Measurements from ENCODE around the gene RABGGTB. TPM values are rescaled to one million over a fixed set of nuclear protein-coding genes. Genes with fewer than 3 reads are reported as not detected.
"Not testable (repeated sequence)": the region's sequence is repeated elsewhere in the genome, so short reads cannot be mapped to it uniquely, and the experiment has no call there.

The RABGGTB gene
- total RNA-seq, 1 experiment from 2014 or later, result 162 TPM

GRCh38 chr1:75778694-75779093 lies 7.4 kb upstream of the RABGGTB start:
- not testable (repeated sequence) for H3K4ac ChIP-seq (ENCODE audit: low read depth, low read length); H3K27ac ChIP-seq (ENCODE audit: insufficient read length, low read depth, low read length); H2BK15ac ChIP-seq (ENCODE audit: low read depth, low read length); H3K4me1 Mint-ChIP-seq; H2BK20ac ChIP-seq (ENCODE audit: low read depth, low read length, poor library complexity, severe bottlenecking); H4K8ac ChIP-seq (replicated peaks; ENCODE audit: insufficient read length, low read depth, low read length); H3K79me2 ChIP-seq (ENCODE audit: insufficient read depth, low read length); H3K27ac Mint-ChIP-seq; H2BK12ac ChIP-seq (ENCODE audit: insufficient read length, low read depth, low read length); H3K56ac ChIP-seq (ENCODE audit: insufficient read length, low read depth, low read length); H3K27me3 ChIP-seq (ENCODE audit: insufficient read depth, low read length); H3K4me1 ChIP-seq (ENCODE audit: insufficient read depth, low read length); H3K23ac ChIP-seq (ENCODE audit: insufficient read length, low read depth, low read length); H3K14ac ChIP-seq (ENCODE audit: insufficient read depth, low read length); H4K91ac ChIP-seq (ENCODE audit: insufficient read length, low read depth, low read length); H2AFZ ChIP-seq (ENCODE audit: low read length); H3K18ac ChIP-seq (ENCODE audit: insufficient read length, low read depth, low read length); H3T11ph ChIP-seq (ENCODE audit: low read length); H3K9ac ChIP-seq (ENCODE audit: extremely low read depth, insufficient read length, low read length); H2BK5ac ChIP-seq (ENCODE audit: insufficient read length, low read length); H3K79me1 ChIP-seq (ENCODE audit: insufficient read depth, low read depth, low read length, poor library complexity, severe bottlenecking); DNase-seq; H3K4me2 ChIP-seq (ENCODE audit: insufficient read depth, insufficient read length, low read length); H3K9me3 ChIP-seq (ENCODE audit: control insufficient read depth, low read depth, low read length); H2AK5ac ChIP-seq (ENCODE audit: insufficient read length, low read length); H3K4me3 Mint-ChIP-seq; H2BK120ac ChIP-seq (ENCODE audit: low read depth, low read length, poor library complexity, severe bottlenecking); H4K5ac ChIP-seq (ENCODE audit: insufficient read length, low read depth, low read length); H3K23me2 ChIP-seq (ENCODE audit: insufficient read length, low read depth, low read length, poor library complexity, severe bottlenecking); H4K20me1 ChIP-seq (ENCODE audit: control insufficient read depth, insufficient read depth, insufficient read length)
- H3K27me3 Mint-ChIP-seq (ENCODE audit: low read depth), result peaks cover 25% of the 10 kb centered on the region
- H3K36me3 Mint-ChIP-seq (ENCODE audit: insufficient read depth in 1 of 3, low read depth in 3 of 3), result peaks cover 0 to 12% (median 10%) of the 10 kb centered on the region in 3 experiments; a peak in 4 of 7 replicates
- peaks cover 11 to 20% of the 10 kb centered on the region in 2 experiments for H3K9me3 Mint-ChIP-seq
- no CpG with 5 or more reads among the region's 5 CpGs for WGBS (ENCODE audit: extremely low coverage, insufficient read length, low lambda C conversion rate)

GRCh38 chr1:75780183-75780582 lies 5.9 kb upstream of the RABGGTB start:
- H3K79me2 ChIP-seq (ENCODE audit: insufficient read depth, low read length); H3K9me3 ChIP-seq (ENCODE audit: control insufficient read depth, low read depth, low read length); H3K4me1 Mint-ChIP-seq; H3K14ac ChIP-seq (ENCODE audit: insufficient read depth, low read length); H2BK15ac ChIP-seq (ENCODE audit: low read depth, low read length); DNase-seq; H4K91ac ChIP-seq (ENCODE audit: insufficient read length, low read depth, low read length); H4K5ac ChIP-seq (ENCODE audit: insufficient read length, low read depth, low read length); H3K27me3 ChIP-seq (ENCODE audit: insufficient read depth, low read length); H3T11ph ChIP-seq (ENCODE audit: low read length); H3K4me2 ChIP-seq (ENCODE audit: insufficient read depth, insufficient read length, low read length); H3K18ac ChIP-seq (ENCODE audit: insufficient read length, low read depth, low read length); H3K79me1 ChIP-seq (ENCODE audit: insufficient read depth, low read depth, low read length, poor library complexity, severe bottlenecking); H3K4ac ChIP-seq (ENCODE audit: low read depth, low read length); H3K56ac ChIP-seq (ENCODE audit: insufficient read length, low read depth, low read length); H2AFZ ChIP-seq (ENCODE audit: low read length); H3K9ac ChIP-seq (ENCODE audit: extremely low read depth, insufficient read length, low read length); H3K23me2 ChIP-seq (ENCODE audit: insufficient read length, low read depth, low read length, poor library complexity, severe bottlenecking); H3K23ac ChIP-seq (ENCODE audit: insufficient read length, low read depth, low read length); H2BK20ac ChIP-seq (ENCODE audit: low read depth, low read length, poor library complexity, severe bottlenecking); H2BK12ac ChIP-seq (ENCODE audit: insufficient read length, low read depth, low read length); H2AK5ac ChIP-seq (ENCODE audit: insufficient read length, low read length); H3K27ac ChIP-seq (ENCODE audit: insufficient read length, low read depth, low read length); H3K4me3 Mint-ChIP-seq; H4K20me1 ChIP-seq (ENCODE audit: control insufficient read depth, insufficient read depth, insufficient read length); H2BK5ac ChIP-seq (ENCODE audit: insufficient read length, low read length); H4K8ac ChIP-seq (replicated peaks; ENCODE audit: insufficient read length, low read depth, low read length); H3K4me1 ChIP-seq (ENCODE audit: insufficient read depth, low read length); H2BK120ac ChIP-seq (ENCODE audit: low read depth, low read length, poor library complexity, severe bottlenecking): not testable (repeated sequence)
- H3K27ac Mint-ChIP-seq, result 0 out of 7 replicates have a peak overlapping the region, but pooled peaks of 1 of the 3 experiments have one; percentile 7
- H3K9me3 Mint-ChIP-seq, result peaks cover 11 to 19% of the 10 kb centered on the region in 2 experiments
- H3K27me3 Mint-ChIP-seq (ENCODE audit: low read depth), result peaks cover 25% of the 10 kb centered on the region
- WGBS (ENCODE audit: extremely low coverage, insufficient read length, low lambda C conversion rate), result no CpG with 5 or more reads among the region's 4 CpGs
- peaks cover 0 to 12% (median 10%) of the 10 kb centered on the region in 3 experiments; a peak in 4 of 7 replicates for H3K36me3 Mint-ChIP-seq (ENCODE audit: insufficient read depth in 1 of 3, low read depth in 3 of 3)
